HepG2 (cell line): ENCODE measurements around the gene PITX3. TPM values are rescaled to one million over a fixed set of nuclear protein-coding genes. Genes with fewer than 3 reads are reported as not detected.

Experiments used
- ATAC-seq: fragments of 200-7000 bp; cut with Tn5 transposase; 3 replicates; pipeline ENCODE4 v1.9.1; 2020; ENCODE audit warnings: mild to moderate bottlenecking, moderate library complexity
- BruUV-seq: library from RNA; stranded (reverse); fragments of 400-500 nt; replicated peaks from 2 replicates; lab custom pipeline; 2021; lab: Mats Ljungman, UMichigan
- CTCF ChIA-PET: fragments of 300-600 bp; formaldehyde crosslinking; extraction: SDS; loops from one replicate; lab custom pipeline; 2021; ENCODE audit warnings: low total read pairs, inconsistent platforms, low intra/inter-chr PET ratio; lab: Yijun Ruan, JAX
- POLR2A ChIA-PET: fragments of 350-600 bp; sonication (Branson Sonifier 250); formaldehyde crosslinking; loops from one replicate; lab custom pipeline; 2020; ENCODE audit warnings: antibody characterized with exemption, inconsistent platforms; lab: Yijun Ruan, JAX
- DNase-seq: peaks from one replicate; pipeline ENCODE4 v3.0.0-alpha.2; 2015; ENCODE audit warnings: low spot score
- FAIRE-seq: peaks from 3 replicates; lab custom pipeline; 2011; peaks lifted over from hg19 to GRCh38; lab: Jason Lieb, UNC
- H2AFZ ChIP-seq: one replicate; pipeline ENCODE4 v1.6.1; 2011; ENCODE audit warnings: low read length, inconsistent platforms
- H3K27ac ChIP-seq: fragments of 300-600 bp; 3 replicates; pipeline ENCODE4 v1.8.0; 2011; ENCODE audit warnings: mixed run types, mild to moderate bottlenecking, mixed read lengths, low read length, inconsistent platforms; ENCODE audit not compliant: insufficient read depth; ENCODE audit errors: extremely low read length
- H3K27me3 ChIP-seq, 2 experiments: fragments of 200-600 bp in 1 of 2; 2 replicates in 1 of 2; 3 replicates in 1 of 2; pipeline versions ENCODE4 v1.6.0 to v1.8.0; 2011; ENCODE audit warnings: low read length in 2 of 2, mild to moderate bottlenecking in 2 of 2, moderate library complexity in 2 of 2, inconsistent platforms in 1 of 2; ENCODE audit not compliant: insufficient read depth in 2 of 2, control insufficient read depth in 1 of 2
- H3K36me3 ChIP-seq, 2 experiments: fragments of 200-600 bp in 1 of 2; replicated peaks in 1 of 2; 2 replicates in 1 of 2; 3 replicates in 1 of 2; pipeline versions ENCODE4 v1.5.1 to v1.8.0; 2011; ENCODE audit warnings: low read length in 2 of 2, inconsistent platforms in 1 of 2; ENCODE audit not compliant: insufficient read depth in 2 of 2, control insufficient read depth in 1 of 2
- H3K4me1 ChIP-seq: 2 replicates; pipeline ENCODE4 v1.5.1; 2012; ENCODE audit warnings: low read length, inconsistent platforms; ENCODE audit not compliant: insufficient read depth
- H3K4me2 ChIP-seq: 2 replicates; pipeline ENCODE4 v1.6.0; 2011; ENCODE audit warnings: low read depth, low read length, inconsistent platforms
- H3K4me3 ChIP-seq, 3 experiments: fragments of 200-600 bp in 1 of 3; sonication (generic), shearing (Covaris generic) in 1 of 3; replicated peaks in 1 of 3; 2 replicates each; pipeline ENCODE4 v1.5.1; 2011 to 2016; ENCODE audit warnings: low read length in 3 of 3, inconsistent platforms in 2 of 3, low read depth in 2 of 3, mild to moderate bottlenecking in 2 of 3, control low read depth in 1 of 3, mixed read lengths in 1 of 3; ENCODE audit not compliant: insufficient read depth in 1 of 3
- H3K79me2 ChIP-seq: one replicate; pipeline ENCODE4 v1.6.1; 2011; ENCODE audit warnings: low read length, inconsistent platforms; ENCODE audit not compliant: insufficient read depth
- H3K9ac ChIP-seq: 2 replicates; pipeline ENCODE4 v1.6.0; 2011; ENCODE audit warnings: mild to moderate bottlenecking, low read depth, low read length, inconsistent platforms; ENCODE audit not compliant: insufficient read depth
- H3K9me3 ChIP-seq: 2 replicates; pipeline ENCODE4 v1.5.1; 2012; ENCODE audit warnings: mild to moderate bottlenecking, low read length
- H4K20me1 ChIP-seq: 2 replicates; pipeline ENCODE4 v1.6.0; 2011; ENCODE audit warnings: inconsistent platforms, mild to moderate bottlenecking, low read length, moderate library complexity; ENCODE audit not compliant: insufficient read depth
- EED ChIP-seq: sonication (generic); formaldehyde crosslinking; IDR thresholded peaks from 2 replicates; pipeline ENCODE4 v1.5.0; 2020; ENCODE audit warnings: mild to moderate bottlenecking, missing genetic modification reagents
- TOE1 ChIP-seq: sonication (generic); formaldehyde crosslinking; IDR thresholded peaks from 2 replicates; pipeline ENCODE4 v1.4.0; 2020; ENCODE audit warnings: mild to moderate bottlenecking, missing genetic modification reagents
- ZMYM4 ChIP-seq: sonication (generic); formaldehyde crosslinking; IDR thresholded peaks from 2 replicates; pipeline ENCODE4 v1.8.1; 2023; ENCODE audit warnings: mild to moderate bottlenecking, missing genetic modification reagents
- ZNF326 ChIP-seq: sonication (generic); formaldehyde crosslinking; IDR thresholded peaks from 2 replicates; pipeline ENCODE4 v1.4.0; 2020; ENCODE audit warnings: missing genetic modification reagents, borderline replicate concordance
- ZNF337 ChIP-seq: sonication (generic); formaldehyde crosslinking; IDR thresholded peaks from 2 replicates; pipeline ENCODE4 v1.5.1; 2020; ENCODE audit warnings: missing genetic modification reagents, low read depth, mild to moderate bottlenecking, borderline replicate concordance
- ZNF589 ChIP-seq: sonication (generic); formaldehyde crosslinking; conservative IDR thresholded peaks from 2 replicates; pipeline ENCODE4 v1.8.0; 2022; ENCODE audit warnings: mild to moderate bottlenecking, moderate library complexity, missing genetic modification reagents
- WGBS: methylation state at CpG from one replicate; pipeline ENCODE4 v1.1.6; 2017; ENCODE audit warnings: low lambda C conversion rate; 5-methylcytosine and 5-hydroxymethylcytosine counted together
- in situ Hi-C: cut with HindIII; loops from 2 replicates; pipeline ENCODE4 v1.10.0; 2017; ENCODE audit warnings: low pct_unique_long_range_greater_than_20kb; ENCODE audit not compliant: extremely low pct_ligation_motif_present
- intact Hi-C: fragments of 100-400 bp; cut with micrococcal nuclease; formaldehyde crosslinking; loops from one replicate; pipeline ENCODE4 v1.10.0; 2022; ENCODE audit not compliant: unreplicated experiment
- polyA plus RNA-seq, 8 experiments: library from polyadenylated mRNA; depleted of rRNA in 3 of 8; stranded (reverse) in 7 of 8; unstranded in 1 of 8; fragments of >200 nt; fragmentation: Illumina TruSeq in 4 of 8; extraction: Trizol in 4 of 8; gene quantifications; 2 replicates each; pipeline versions ENCODE4 v1.2.1 to v1.2.3, GENCODE V29; 2011 to 2016; ENCODE audit warnings: low read depth in 4 of 8, missing spikeins in 1 of 8, mixed read lengths in 1 of 8; ENCODE audit not compliant: insufficient read depth in 1 of 8
- total RNA-seq, 5 experiments: library from RNA; depleted of rRNA; stranded (reverse); fragments of >200 nt; fragmentation: Illumina TruSeq; extraction: Trizol; gene quantifications; 2 replicates each; pipeline ENCODE4 v1.2.3, GENCODE V29; 2016; ENCODE audit warnings: low read depth in 1 of 5
- TF ChIP-seq, protein P1 (sequence below): sonication (generic); formaldehyde crosslinking; IDR thresholded peaks from 2 replicates; pipeline ENCODE4 v1.8.0; 2022; ENCODE audit warnings: mild to moderate bottlenecking, missing genetic modification reagents, borderline replicate concordance
- TF ChIP-seq, protein P2 (sequence below): sonication (generic); formaldehyde crosslinking; IDR thresholded peaks from 2 replicates; pipeline ENCODE4 v1.4.0; 2020; ENCODE audit warnings: low read depth, mild to moderate bottlenecking, missing genetic modification reagents
- TF ChIP-seq, protein P3 (sequence below): sonication (generic); formaldehyde crosslinking; IDR thresholded peaks from 2 replicates; pipeline ENCODE4 v1.5.1; 2020; ENCODE audit warnings: mild to moderate bottlenecking, moderate library complexity, missing genetic modification reagents
- TF ChIP-seq, protein P4 (sequence below): sonication (generic); formaldehyde crosslinking; IDR thresholded peaks from 2 replicates; pipeline ENCODE4 v1.4.0; 2020; ENCODE audit warnings: missing genetic modification reagents, borderline replicate concordance
- TF ChIP-seq, protein P5 (sequence below): sonication (generic); IDR thresholded peaks from 2 replicates; pipeline ENCODE4 v1.6.1; 2016; ENCODE audit warnings: low read depth, borderline replicate concordance
- TF ChIP-seq, protein P6 (sequence below), 2 experiments: sonication (generic) in 1 of 2; formaldehyde crosslinking in 1 of 2; IDR thresholded peaks; 2 replicates each; pipeline versions ENCODE4 v1.4.0 to v1.6.1; 2018 to 2020; ENCODE audit warnings: missing genetic modification reagents in 2 of 2, borderline replicate concordance in 1 of 2, low read depth in 1 of 2, mild to moderate bottlenecking in 1 of 2, missing biosample characterization in 1 of 2

The PITX3 gene
- total and polyA plus RNA-seq, 2 of the 13 experiments (the other 11 are each of a cell fraction or from before 2014, with no cell fraction given), result not detected

DNA sequence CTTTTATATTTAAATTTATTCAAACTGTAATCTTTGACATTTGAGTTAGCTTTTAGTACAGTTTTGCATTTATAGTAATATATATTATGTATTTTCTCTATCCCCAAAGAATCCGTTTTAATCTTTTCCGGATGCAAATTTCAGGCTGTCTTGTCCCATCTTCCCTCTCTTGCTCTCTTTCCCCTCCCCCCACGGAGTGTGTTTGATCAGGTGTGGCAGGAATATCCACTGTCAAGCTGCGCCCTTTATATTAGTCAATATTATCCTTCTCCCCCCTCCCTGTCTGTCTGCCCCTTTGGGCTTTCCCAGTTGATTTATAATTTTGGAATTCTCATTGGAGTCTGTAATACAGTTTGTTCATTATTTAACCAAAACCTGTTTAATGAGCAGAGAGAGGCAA lies 23.1 kb upstream of the PITX3 start (continued):
- TF ChIP-seq, protein P1, sequence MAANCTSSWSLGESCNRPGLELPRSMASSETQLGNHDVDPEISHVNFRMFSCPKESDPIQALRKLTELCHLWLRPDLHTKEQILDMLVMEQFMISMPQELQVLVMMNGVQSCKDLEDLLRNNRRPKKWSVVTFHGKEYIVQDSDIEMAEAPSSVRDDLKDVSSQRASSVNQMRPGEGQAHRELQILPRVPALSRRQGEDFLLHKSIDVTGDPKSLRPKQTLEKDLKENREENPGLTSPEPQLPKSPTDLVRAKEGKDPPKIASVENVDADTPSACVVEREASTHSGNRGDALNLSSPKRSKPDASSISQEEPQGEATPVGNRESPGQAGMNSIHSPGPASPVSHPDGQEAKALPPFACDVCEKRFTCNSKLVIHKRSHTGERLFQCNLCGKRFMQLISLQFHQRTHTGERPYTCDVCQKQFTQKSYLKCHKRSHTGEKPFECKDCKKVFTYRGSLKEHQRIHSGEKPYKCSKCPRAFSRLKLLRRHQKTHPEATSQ (CRISPR knock-in tag), result no peak
- TF ChIP-seq, protein P2, sequence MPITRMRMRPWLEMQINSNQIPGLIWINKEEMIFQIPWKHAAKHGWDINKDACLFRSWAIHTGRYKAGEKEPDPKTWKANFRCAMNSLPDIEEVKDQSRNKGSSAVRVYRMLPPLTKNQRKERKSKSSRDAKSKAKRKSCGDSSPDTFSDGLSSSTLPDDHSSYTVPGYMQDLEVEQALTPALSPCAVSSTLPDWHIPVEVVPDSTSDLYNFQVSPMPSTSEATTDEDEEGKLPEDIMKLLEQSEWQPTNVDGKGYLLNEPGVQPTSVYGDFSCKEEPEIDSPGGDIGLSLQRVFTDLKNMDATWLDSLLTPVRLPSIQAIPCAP (CRISPR knock-in tag), result no peak
- TF ChIP-seq TOE1 (CRISPR knock-in tag) (no peak), ZNF589 (CRISPR knock-in tag) (no peak), ZNF326 (CRISPR knock-in tag) (no peak)

DNA sequence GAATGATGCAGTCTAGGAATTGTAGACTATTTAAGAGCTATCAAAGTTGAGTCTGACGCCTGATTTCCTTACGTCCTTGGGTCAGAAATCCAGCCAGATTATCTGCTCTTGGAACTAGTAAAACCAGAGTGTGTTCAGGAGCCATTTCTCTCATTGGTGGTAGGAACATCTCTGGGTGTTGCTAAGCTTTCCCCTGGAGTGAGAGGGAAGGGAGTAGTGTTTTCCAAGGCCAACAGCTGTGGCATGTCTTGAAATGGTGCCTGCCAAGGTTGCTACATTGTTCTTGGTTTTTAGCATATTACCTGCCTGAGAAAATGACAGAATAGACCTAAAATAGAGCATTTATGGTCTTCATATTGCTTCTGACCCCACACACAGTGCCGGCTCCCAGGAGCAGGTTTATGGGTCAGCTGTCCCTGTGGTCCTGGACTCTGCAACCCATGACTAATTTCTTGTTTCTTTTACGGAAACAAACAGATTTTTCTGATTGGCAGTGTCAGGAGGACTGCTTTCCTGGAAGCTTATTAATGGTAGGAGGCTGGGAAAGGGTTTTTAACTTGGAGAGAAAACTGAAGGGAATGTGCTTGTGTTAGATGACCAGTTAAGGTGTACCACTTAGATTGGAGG lies 21.5 kb upstream of the PITX3 start:
- Histone ChIP-seq H3K4me3 (no peak overlapping the region), H3K9ac (no peak overlapping the region), H3K4me1 (peaks cover 16% of the 10 kb centered on the region), H4K20me1 (peaks cover 7% of the 10 kb centered on the region; the same call in 1 of the 2 replicates), H3K4me2 (no peak overlapping the region), H2AFZ (no peak overlapping the region), H3K9me3 (no peaks in the 10 kb centered on the region), H3K79me2 (peaks cover 24% of the 10 kb centered on the region), H3K36me3 (peaks cover 5 to 54% of the 10 kb centered on the region in 2 experiments), H3K27ac (no peak overlapping the region), H3K27me3 (no peaks in the 10 kb centered on the region)
- ATAC-seq (no peak; the same call in 2 of the 3 replicates), DNase-seq (no peak), FAIRE-seq (no peak)
- no TSS peak for BruUV-seq
- CTCF ChIA-PET, result no interaction called here
- in situ Hi-C loops (no loop called here), intact Hi-C loops (no loop called here)
- POLR2A ChIA-PET, result no interaction called here
- WGBS, result 89% methylated on average over 4 of the region's 4 CpGs
- TF ChIP-seq, protein P3, sequence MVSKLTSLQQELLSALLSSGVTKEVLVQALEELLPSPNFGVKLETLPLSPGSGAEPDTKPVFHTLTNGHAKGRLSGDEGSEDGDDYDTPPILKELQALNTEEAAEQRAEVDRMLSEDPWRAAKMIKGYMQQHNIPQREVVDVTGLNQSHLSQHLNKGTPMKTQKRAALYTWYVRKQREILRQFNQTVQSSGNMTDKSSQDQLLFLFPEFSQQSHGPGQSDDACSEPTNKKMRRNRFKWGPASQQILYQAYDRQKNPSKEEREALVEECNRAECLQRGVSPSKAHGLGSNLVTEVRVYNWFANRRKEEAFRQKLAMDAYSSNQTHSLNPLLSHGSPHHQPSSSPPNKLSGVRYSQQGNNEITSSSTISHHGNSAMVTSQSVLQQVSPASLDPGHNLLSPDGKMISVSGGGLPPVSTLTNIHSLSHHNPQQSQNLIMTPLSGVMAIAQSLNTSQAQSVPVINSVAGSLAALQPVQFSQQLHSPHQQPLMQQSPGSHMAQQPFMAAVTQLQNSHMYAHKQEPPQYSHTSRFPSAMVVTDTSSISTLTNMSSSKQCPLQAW (CRISPR knock-in tag), result no peak
- TF ChIP-seq, protein P4, sequence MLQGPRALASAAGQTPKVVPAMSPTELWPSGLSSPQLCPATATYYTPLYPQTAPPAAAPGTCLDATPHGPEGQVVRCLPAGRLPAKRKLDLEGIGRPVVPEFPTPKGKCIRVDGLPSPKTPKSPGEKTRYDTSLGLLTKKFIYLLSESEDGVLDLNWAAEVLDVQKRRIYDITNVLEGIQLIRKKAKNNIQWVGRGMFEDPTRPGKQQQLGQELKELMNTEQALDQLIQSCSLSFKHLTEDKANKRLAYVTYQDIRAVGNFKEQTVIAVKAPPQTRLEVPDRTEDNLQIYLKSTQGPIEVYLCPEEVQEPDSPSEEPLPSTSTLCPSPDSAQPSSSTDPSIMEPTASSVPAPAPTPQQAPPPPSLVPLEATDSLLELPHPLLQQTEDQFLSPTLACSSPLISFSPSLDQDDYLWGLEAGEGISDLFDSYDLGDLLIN (CRISPR knock-in tag), result no peak
- TF ChIP-seq ZMYM4 (CRISPR knock-in tag) (no peak), EED (CRISPR knock-in tag) (no peak), ZNF337 (CRISPR knock-in tag) (no peak)
- TF ChIP-seq, protein P5, sequence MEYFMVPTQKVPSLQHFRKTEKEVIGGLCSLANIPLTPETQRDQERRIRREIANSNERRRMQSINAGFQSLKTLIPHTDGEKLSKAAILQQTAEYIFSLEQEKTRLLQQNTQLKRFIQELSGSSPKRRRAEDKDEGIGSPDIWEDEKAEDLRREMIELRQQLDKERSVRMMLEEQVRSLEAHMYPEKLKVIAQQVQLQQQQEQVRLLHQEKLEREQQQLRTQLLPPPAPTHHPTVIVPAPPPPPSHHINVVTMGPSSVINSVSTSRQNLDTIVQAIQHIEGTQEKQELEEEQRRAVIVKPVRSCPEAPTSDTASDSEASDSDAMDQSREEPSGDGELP, result no peak
- TF ChIP-seq, protein P6, sequence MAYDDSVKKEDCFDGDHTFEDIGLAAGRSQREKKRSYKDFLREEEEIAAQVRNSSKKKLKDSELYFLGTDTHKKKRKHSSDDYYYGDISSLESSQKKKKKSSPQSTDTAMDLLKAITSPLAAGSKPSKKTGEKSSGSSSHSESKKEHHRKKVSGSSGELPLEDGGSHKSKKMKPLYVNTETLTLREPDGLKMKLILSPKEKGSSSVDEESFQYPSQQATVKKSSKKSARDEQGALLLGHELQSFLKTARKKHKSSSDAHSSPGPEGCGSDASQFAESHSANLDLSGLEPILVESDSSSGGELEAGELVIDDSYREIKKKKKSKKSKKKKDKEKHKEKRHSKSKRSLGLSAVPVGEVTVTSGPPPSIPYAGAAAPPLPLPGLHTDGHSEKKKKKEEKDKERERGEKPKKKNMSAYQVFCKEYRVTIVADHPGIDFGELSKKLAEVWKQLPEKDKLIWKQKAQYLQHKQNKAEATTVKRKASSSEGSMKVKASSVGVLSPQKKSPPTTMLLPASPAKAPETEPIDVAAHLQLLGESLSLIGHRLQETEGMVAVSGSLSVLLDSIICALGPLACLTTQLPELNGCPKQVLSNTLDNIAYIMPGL (CRISPR knock-in tag; IDR thresholded peaks at IDR 0.05; ENCODE audit: borderline replicate concordance in 1 of 2, low read depth in 1 of 2), result no peak
